ENCODE data around the gene RHEX.

The RHEX gene

DNA sequence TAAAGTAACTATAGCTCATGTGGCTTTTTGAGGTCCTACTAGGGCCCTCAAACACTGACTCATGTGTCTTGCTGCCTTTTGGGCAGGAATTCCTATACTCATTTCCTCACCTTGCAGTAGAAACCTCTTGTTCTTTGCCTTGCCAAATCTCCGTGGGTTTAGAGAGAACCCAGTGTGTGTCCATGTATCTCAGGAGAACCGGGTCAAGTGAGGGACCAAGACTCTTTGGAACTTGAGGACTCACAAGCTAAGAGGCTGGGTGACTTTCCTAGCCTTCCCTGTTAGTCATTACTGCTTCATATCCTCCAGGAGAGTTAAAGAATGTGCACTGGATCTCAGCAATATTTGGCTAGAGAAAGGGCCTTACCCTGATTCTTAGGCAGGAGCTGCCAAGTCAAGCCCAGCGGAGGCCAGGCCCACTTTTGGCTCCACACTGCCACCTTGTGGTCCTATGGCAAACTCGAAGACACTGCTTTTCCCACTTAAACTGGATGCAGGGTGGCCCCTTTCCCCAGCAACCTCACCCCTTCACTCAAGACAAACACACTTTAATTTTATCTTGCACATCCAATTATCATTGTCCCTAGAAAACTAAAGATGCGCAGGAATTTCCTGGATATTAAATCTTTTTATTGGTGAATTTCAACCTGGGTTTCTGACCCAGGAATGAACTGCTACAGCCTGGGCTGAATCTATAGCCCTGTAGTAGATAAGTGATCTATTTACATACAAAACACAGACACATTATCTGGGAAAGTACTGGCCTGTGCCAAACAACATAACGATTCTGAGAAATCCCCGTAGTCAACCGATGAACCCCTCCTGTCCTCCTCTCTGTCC lies 53.6 kb downstream of the RHEX start:
- no peak overlapping the region for H3K4me3 ChIP-seq (ENCODE audit: low read depth, low read length)
- TF ChIP-seq, protein P1, sequence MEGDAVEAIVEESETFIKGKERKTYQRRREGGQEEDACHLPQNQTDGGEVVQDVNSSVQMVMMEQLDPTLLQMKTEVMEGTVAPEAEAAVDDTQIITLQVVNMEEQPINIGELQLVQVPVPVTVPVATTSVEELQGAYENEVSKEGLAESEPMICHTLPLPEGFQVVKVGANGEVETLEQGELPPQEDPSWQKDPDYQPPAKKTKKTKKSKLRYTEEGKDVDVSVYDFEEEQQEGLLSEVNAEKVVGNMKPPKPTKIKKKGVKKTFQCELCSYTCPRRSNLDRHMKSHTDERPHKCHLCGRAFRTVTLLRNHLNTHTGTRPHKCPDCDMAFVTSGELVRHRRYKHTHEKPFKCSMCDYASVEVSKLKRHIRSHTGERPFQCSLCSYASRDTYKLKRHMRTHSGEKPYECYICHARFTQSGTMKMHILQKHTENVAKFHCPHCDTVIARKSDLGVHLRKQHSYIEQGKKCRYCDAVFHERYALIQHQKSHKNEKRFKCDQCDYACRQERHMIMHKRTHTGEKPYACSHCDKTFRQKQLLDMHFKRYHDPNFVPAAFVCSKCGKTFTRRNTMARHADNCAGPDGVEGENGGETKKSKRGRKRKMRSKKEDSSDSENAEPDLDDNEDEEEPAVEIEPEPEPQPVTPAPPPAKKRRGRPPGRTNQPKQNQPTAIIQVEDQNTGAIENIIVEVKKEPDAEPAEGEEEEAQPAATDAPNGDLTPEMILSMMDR (IDR thresholded peaks at IDR 0.05; ENCODE audit: control insufficient read depth, extremely low read depth, insufficient read depth) = peak; percentile 94

DNA sequence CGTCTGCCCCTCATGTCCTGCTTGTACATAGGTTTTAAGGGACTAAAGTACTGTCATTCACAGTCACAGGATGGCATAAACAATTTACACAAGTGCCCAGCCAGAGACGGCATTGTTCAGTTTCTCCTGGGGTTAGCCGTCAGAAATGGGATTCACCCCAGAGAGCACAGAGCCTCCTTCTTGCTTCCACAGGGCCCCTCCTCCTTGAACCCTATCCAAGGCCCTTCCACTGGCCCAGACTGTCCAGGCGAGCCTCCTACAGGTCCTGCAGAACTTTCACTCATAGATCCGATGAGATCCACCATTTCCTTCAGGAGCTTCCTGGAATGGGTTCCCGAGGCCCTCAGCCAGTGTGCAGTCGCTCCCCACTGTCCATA lies 54.2 kb downstream of the RHEX start:
- DNase-seq (ENCODE audit: low read depth) = no peak
- no peak overlapping the region for H3K4me3 ChIP-seq (ENCODE audit: low read depth, low read length)
- TF ChIP-seq, protein P1 (IDR thresholded peaks at IDR 0.05; ENCODE audit: control insufficient read depth, extremely low read depth, insufficient read depth) = no peak

More for the DNA sequence above, 53.6 kb downstream of the RHEX start:
- peak; percentile 46 for DNase-seq (ENCODE audit: low read depth)

DNA sequence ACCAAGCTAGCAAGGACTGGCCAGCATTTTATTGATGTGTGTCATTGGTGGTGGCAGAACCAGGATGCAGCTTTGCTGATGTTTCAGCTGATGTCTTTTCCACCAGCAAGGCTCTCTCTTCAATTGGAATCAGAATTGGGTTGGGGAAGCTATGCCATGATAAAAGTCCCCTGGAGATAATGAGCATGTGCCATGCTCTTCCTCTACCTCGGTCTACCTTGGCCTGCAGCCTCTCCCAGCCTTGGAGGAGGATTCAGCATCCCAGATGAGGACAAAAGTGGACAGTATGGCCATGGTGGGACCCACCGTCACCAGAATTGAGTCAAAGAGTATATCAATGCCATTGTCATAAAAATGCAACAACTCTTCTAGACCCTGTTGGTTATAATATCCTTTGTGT lies 55.7 kb downstream of the RHEX start:
- TF ChIP-seq, protein P1 (IDR thresholded peaks at IDR 0.05; ENCODE audit: control insufficient read depth, extremely low read depth, insufficient read depth) = no peak
- DNase-seq (ENCODE audit: low read depth) = no peak
- H3K4me3 ChIP-seq (ENCODE audit: low read depth, low read length) = no peak overlapping the region

DNA sequence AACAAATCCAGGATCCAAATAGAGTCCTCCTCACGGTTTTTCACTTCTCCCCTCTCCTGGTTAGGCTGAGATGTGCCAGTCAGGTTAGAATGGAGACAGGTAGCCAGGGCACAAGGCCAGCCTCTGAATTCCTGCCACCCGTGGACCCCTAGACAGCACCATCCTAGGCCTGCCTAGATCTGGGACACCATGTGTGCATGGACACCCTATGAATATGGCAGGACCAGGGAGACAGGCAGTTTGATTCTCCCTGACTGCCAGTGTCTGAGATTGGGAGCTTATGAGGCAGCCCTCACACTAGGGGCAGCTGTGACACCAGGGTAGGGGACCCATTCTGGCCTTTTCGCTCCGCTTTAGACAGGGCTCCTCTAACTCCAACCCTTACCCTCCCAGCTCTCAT lies 56.7 kb downstream of the RHEX start:
- no peak overlapping the region for H3K4me3 ChIP-seq (ENCODE audit: low read depth, low read length)
- no peak for DNase-seq (ENCODE audit: low read depth)
- TF ChIP-seq, protein P1 (IDR thresholded peaks at IDR 0.05; ENCODE audit: control insufficient read depth, extremely low read depth, insufficient read depth) = no peak

DNA sequence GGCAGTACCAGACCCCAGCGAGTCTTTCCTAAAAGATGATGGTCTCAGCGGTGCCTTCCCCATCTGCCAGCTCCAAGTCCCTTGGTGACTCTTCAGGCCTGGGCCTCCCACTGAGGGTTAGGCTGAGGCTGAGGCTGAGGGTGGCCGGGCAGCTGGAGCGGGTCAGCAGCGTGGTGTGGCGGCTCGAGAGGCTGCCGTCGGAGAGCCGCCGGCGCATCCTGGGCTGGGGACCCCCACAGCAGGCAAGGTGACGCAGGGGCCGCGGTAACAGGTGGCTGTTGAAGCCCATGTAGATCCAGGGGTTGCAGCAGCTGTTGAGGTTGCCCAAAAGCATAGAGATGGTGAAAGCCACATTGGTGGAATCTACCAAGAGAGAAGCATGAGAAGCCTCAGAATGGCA lies 57.2 kb downstream of the RHEX start:
- H3K4me3 ChIP-seq (ENCODE audit: low read depth, low read length) = no peak overlapping the region
- TF ChIP-seq, protein P1 (IDR thresholded peaks at IDR 0.05; ENCODE audit: control insufficient read depth, extremely low read depth, insufficient read depth) = no peak
- no peak for DNase-seq (ENCODE audit: low read depth)

DNA sequence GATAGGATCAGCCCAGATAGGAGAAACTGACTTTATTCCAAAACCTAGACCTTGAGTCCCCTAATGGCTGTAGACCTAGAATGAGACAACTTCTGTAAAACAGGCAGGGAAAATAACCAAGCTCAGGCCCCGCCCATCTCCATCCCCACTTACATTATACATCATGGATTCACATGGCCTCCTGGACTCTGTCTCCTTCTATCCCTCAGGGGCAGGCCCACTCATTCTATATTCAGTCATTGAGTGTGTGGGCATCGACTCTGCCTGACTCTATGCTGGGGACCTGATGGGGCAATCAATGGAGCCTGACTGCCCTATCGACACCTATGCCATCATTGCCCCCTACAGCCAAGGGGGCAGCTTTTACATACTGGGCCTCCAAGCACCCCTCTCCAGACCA lies 57.8 kb downstream of the RHEX start:
- TF ChIP-seq, protein P1 (IDR thresholded peaks at IDR 0.05; ENCODE audit: control insufficient read depth, extremely low read depth, insufficient read depth) = no peak
- no peak for DNase-seq (ENCODE audit: low read depth)
- no peak overlapping the region for H3K4me3 ChIP-seq (ENCODE audit: low read depth, low read length)
